LNCaP clone FGC (cell line): ENCODE results near the gene SLFN12.
"Not testable (repeated sequence)": the region's sequence is repeated elsewhere in the genome, so short reads cannot be mapped to it uniquely, and the experiment has no call there.

Experiments
- DNase-seq: peaks from one replicate; pipeline ENCODE4 v3.0.0-alpha.2; 2011; ENCODE audit warnings: low read depth
- H3K4me3 ChIP-seq: 2 replicates; pipeline ENCODE4 v1.5.1; 2011; ENCODE audit warnings: mild to moderate bottlenecking, low read depth, low read length, control low read depth
- CTCF ChIP-seq: IDR thresholded peaks from 2 replicates; pipeline ENCODE4 v1.5.1; 2012; ENCODE audit warnings: mild to moderate bottlenecking; ENCODE audit not compliant: control insufficient read depth, insufficient read depth; ENCODE audit errors: extremely low read depth

The SLFN12 gene

GRCh38 chr17:35414247-35414646 is 18.1 kb downstream of the SLFN12 start:
- no peak for TF ChIP-seq CTCF
- DNase-seq: no peak

GRCh38 chr17:35407531-35407930 is 24.8 kb downstream of the SLFN12 start:
- TF ChIP-seq CTCF: no peak
- H3K4me3 ChIP-seq: no peak overlapping the region
- no peak for DNase-seq

More at GRCh38 chr17:35414247-35414646, 18.1 kb downstream of the SLFN12 start:
- H3K4me3 ChIP-seq: no peak overlapping the region

GRCh38 chr17:35406568-35406967 is 25.7 kb downstream of the SLFN12 start:
- TF ChIP-seq CTCF: no peak
- no peak for DNase-seq
- no peak overlapping the region for H3K4me3 ChIP-seq

- no peak for DNase-seq
- no peak overlapping the region for H3K4me3 ChIP-seq
- TF ChIP-seq CTCF: no peak
Observed at GRCh38 chr17:35404360-35404759, 27.9 kb downstream of the SLFN12 start.

GRCh38 chr17:35393783-35394182 is 38.5 kb downstream of the SLFN12 start:
- not testable (repeated sequence) for H3K4me3 ChIP-seq, DNase-seq

- no peak overlapping the region for H3K4me3 ChIP-seq
- DNase-seq: no peak
- no peak for TF ChIP-seq CTCF
Observed at GRCh38 chr17:35390663-35391062, 41.6 kb downstream of the SLFN12 start.

- no peak for TF ChIP-seq CTCF
- no peak overlapping the region for H3K4me3 ChIP-seq
- no peak for DNase-seq
Observed at GRCh38 chr17:35390156-35390555, 42.1 kb downstream of the SLFN12 start.
